Ascending aorta (tissue), 2 donors: ENCODE measurements around the gene DAAM2. TPM values are rescaled to one million over a fixed set of nuclear protein-coding genes. Genes with fewer than 3 reads are reported as not detected.

ENCODE experiments used
- DNase-seq, 2 donors: peaks; one replicate each; pipeline ENCODE4 v3.0.0-alpha.2; 2019; ENCODE audit warnings: low spot score in 2 of 2
- H3K27ac ChIP-seq, 2 donors: fragments of 200-600 bp; sonication (generic); one replicate each; pipeline ENCODE4 v1.5.1; 2016 to 2017; ENCODE audit warnings: mild to moderate bottlenecking in 1 of 2
- H3K27me3 ChIP-seq: fragments of 200-600 bp; sonication (generic); one replicate; pipeline ENCODE4 v1.5.1; 2017
- H3K36me3 ChIP-seq, 2 donors: fragments of 200-600 bp; sonication (generic); one replicate each; pipeline ENCODE4 v1.5.1; 2016
- H3K4me1 ChIP-seq, 2 donors: fragments of 200-600 bp; sonication (generic); one replicate each; pipeline ENCODE4 v1.5.1; 2016 to 2017; ENCODE audit warnings: mild to moderate bottlenecking in 1 of 2
- H3K4me3 ChIP-seq, 2 donors: fragments of 200-600 bp; sonication (generic); one replicate each; pipeline ENCODE4 v1.5.1; 2016 to 2017; ENCODE audit warnings: mild to moderate bottlenecking in 1 of 2
- H3K9me3 ChIP-seq, 2 donors: fragments of 200-600 bp; sonication (generic); one replicate each; pipeline ENCODE4 v1.5.1; 2016
- CTCF ChIP-seq, 3 experiments: fragments of 200-600 bp in 2 of 3; fragments of 450-650 bp in 1 of 3; sonication (generic) in 2 of 3; IDR thresholded peaks; one replicate each; pipeline ENCODE4 v1.5.1; 2016 to 2019; ENCODE audit warnings: antibody characterized with exemption in 3 of 3, mild to moderate bottlenecking in 1 of 3, moderate library complexity in 1 of 3
- intact Hi-C: fragments of 100-400 bp; cut with DNase I; formaldehyde crosslinking; loops from one replicate; pipeline ENCODE4 v1.15.1; 2023
- total RNA-seq: library from RNA; depleted of rRNA; stranded (reverse); fragments of >200 nt; gene quantifications from one replicate; pipeline ENCODE4 v1.1.0, GENCODE V29; 2016

The DAAM2 gene
- total RNA-seq, 1 donor from 2014 or later, result 44.0 TPM

GRCh38 chr6:39914239-39914638, 122.1 kb downstream of the DAAM2 start:
- Histone ChIP-seq H3K4me3 (no peak overlapping the region), H3K36me3 (peaks cover 40 to 88% of the 10 kb centered on the region in 2 donors), H3K27me3 (no peaks in the 10 kb centered on the region), H3K4me1 (no peaks in the 10 kb centered on the region), H3K9me3 (no peaks in the 10 kb centered on the region), H3K27ac (no peak overlapping the region)
- intact Hi-C loops, result no loop called here
- TF ChIP-seq CTCF (IDR thresholded peaks at IDR 0.05), result no peak
- no peak for DNase-seq

DNA sequence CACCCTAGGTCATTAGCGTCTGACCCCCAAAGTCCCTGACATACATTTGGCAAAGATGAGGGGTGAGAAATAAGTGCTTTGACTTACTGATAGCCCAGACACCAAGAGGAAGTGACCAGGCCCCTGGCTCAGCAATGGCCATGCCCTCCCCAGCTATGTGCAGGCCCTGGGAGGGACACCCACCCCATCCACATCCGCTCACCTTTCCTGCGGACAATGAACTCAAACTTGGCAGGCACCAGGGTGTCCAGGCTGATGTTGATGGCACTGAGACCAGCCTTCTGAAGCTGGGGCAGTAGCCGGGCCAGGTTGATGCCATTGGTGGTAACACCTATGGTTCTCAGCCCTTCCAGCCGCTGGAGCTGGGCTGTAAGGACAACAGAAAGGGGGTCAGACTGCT, 123.7 kb downstream of the DAAM2 start:
- DNase-seq, result peak in 1 of 2 donors; percentile 56
- H3K27ac ChIP-seq, result no peak overlapping the region
- H3K36me3 ChIP-seq, result peaks cover 40 to 74% of the 10 kb centered on the region in 2 donors
- intact Hi-C loops, result no loop called here
- H3K4me1 ChIP-seq, result no peaks in the 10 kb centered on the region
- H3K9me3 ChIP-seq, result no peaks in the 10 kb centered on the region
- H3K4me3 ChIP-seq, result no peak overlapping the region
- no peaks in the 10 kb centered on the region for H3K27me3 ChIP-seq
- TF ChIP-seq CTCF (IDR thresholded peaks at IDR 0.05), result no peak

DNA sequence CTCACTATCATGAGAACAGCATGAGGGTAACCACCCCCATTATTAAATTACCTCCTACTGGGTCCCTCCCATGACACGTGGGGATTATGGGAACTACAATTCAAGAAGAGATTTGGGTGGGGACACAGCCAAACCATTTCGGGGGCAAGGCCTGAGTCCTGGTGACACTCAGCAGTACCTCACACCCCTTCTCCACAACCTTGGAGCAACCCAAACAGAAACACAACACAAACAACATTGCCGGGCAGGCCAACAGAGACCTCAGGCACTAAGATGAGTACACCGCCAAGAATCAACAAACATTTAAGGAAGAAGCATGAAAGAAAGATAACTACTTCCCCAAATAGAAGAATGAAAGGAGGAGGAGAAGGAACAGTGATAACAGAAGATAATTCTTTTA, 125.2 kb downstream of the DAAM2 start:
- H3K36me3 ChIP-seq, result peaks cover 41 to 69% of the 10 kb centered on the region in 2 donors
- intact Hi-C loops, result no loop called here

DNA sequence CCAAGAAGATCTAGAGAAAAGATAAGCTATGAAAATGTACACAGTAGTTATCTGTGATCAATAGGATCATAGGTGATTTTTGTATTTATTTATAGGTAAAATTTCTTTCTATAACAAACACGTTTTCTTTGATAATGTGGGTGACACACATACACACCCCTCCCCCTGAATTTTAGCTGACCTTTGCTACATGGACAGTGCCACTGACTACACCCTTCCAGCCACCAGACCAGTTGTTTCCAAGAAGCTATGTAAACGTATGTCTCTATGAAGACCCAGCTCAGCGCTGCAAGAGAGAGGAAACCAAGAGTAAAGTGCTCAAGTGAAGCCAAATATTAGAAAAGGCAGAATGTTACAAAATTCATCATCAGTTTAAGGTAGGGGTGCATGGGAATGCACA, 125.8 kb downstream of the DAAM2 start:
- Histone ChIP-seq H3K4me3 (no peak overlapping the region), H3K27ac (no peak overlapping the region), H3K9me3 (no peaks in the 10 kb centered on the region), H3K4me1 (no peaks in the 10 kb centered on the region), H3K27me3 (no peaks in the 10 kb centered on the region), H3K36me3 (peaks cover 42 to 69% of the 10 kb centered on the region in 2 donors)
- intact Hi-C loops, result no loop called here
- TF ChIP-seq CTCF (IDR thresholded peaks at IDR 0.05), result no peak
- no peak for DNase-seq

More for the DNA sequence above, 125.2 kb downstream of the DAAM2 start:
- Histone ChIP-seq H3K27me3 (no peaks in the 10 kb centered on the region), H3K9me3 (no peaks in the 10 kb centered on the region), H3K4me3 (no peak overlapping the region), H3K4me1 (no peaks in the 10 kb centered on the region), H3K27ac (no peak overlapping the region)
- TF ChIP-seq CTCF (IDR thresholded peaks at IDR 0.05), result no peak
- peak in 1 of 2 donors; percentile 49 for DNase-seq

GRCh38 chr6:39918831-39919230, 126.7 kb downstream of the DAAM2 start:
- Histone ChIP-seq H3K4me1 (peaks cover 0 to 8% of the 10 kb centered on the region in 2 donors), H3K4me3 (no peak overlapping the region), H3K36me3 (peaks cover 47 to 69% of the 10 kb centered on the region in 2 donors), H3K9me3 (no peaks in the 10 kb centered on the region), H3K27ac (no peak overlapping the region), H3K27me3 (no peaks in the 10 kb centered on the region)
- intact Hi-C loops, result no loop called here
- no peak for DNase-seq
- no peak for TF ChIP-seq CTCF (IDR thresholded peaks at IDR 0.05)

- TF ChIP-seq CTCF (IDR thresholded peaks at IDR 0.05), result no peak
- DNase-seq, result no peak
- H3K36me3 ChIP-seq, result peaks cover 51 to 69% of the 10 kb centered on the region in 2 donors
- H3K27ac ChIP-seq, result no peak overlapping the region
- no peaks in the 10 kb centered on the region for H3K9me3 ChIP-seq
- no peaks in the 10 kb centered on the region for H3K27me3 ChIP-seq
- intact Hi-C loops, result no loop called here
- no peak overlapping the region for H3K4me3 ChIP-seq
- H3K4me1 ChIP-seq, result peaks cover 0 to 9% of the 10 kb centered on the region in 2 donors
Observed at GRCh38 chr6:39920157-39920556, 128.0 kb downstream of the DAAM2 start.
